Common myeloid progenitor, CD34-positive (primary cell): ENCODE results near the gene SEMA6A.

Experiments
- CTCF ChIA-PET: fragments of 350-600 bp; sonication (Branson Sonifier 250); formaldehyde crosslinking; loops from one replicate; lab custom pipeline; 2021; ENCODE audit warnings: antibody characterized with exemption; lab: Charles Lee
- POLR2A ChIA-PET: fragments of 350-600 bp; sonication (Branson Sonifier 250); formaldehyde crosslinking; loops from one replicate; lab custom pipeline; 2021; ENCODE audit warnings: antibody characterized with exemption; lab: Charles Lee
- DNase-seq, 3 donors: peaks; one replicate each; pipeline versions ENCODE4 v3.0.0 to v3.0.0-alpha.2; 2013
- H3K27ac ChIP-seq, 2 experiments: 1 replicate in 1 of 2; 2 replicates in 1 of 2; pipeline ENCODE4 v1.7.0; 2013; ENCODE audit warnings: inconsistent platforms in 2 of 2, low read length in 2 of 2, mild to moderate bottlenecking in 2 of 2, low read depth in 1 of 2, moderate library complexity in 1 of 2; ENCODE audit not compliant: severe bottlenecking in 2 of 2, insufficient read depth in 1 of 2, poor library complexity in 1 of 2
- H3K27me3 ChIP-seq, 5 experiments: replicated peaks in 2 of 5; 1 replicate in 3 of 5; 2 replicates in 2 of 5; pipeline versions ENCODE4 v1.6.1 to v1.7.0; 2013; ENCODE audit warnings: low read length in 4 of 5, mild to moderate bottlenecking in 2 of 5, moderate library complexity in 2 of 5, inconsistent platforms in 1 of 5; ENCODE audit not compliant: insufficient read depth in 5 of 5, control insufficient read depth in 4 of 5
- H3K36me3 ChIP-seq, 4 experiments: 1 replicate in 2 of 4; 2 replicates in 2 of 4; pipeline versions ENCODE4 v1.6.1 to v1.7.0; 2013; ENCODE audit warnings: low read length in 3 of 4, control low read depth in 1 of 4, mild to moderate bottlenecking in 1 of 4; ENCODE audit not compliant: control insufficient read depth in 4 of 4, insufficient read depth in 4 of 4
- H3K4me1 ChIP-seq, 4 experiments: 1 replicate in 3 of 4; 2 replicates in 1 of 4; pipeline versions ENCODE4 v1.6.1 to v1.7.1; 2013; ENCODE audit warnings: low read length in 3 of 4, mild to moderate bottlenecking in 3 of 4, control low read depth in 1 of 4, inconsistent platforms in 1 of 4, moderate library complexity in 1 of 4; ENCODE audit not compliant: control insufficient read depth in 4 of 4, insufficient read depth in 4 of 4; ENCODE audit errors: control extremely low read depth in 1 of 4
- H3K4me3 ChIP-seq, 7 experiments: 1 replicate in 4 of 7; 2 replicates in 3 of 7; pipeline versions ENCODE4 v1.5.1 to v1.7.0; 2013; ENCODE audit warnings: mild to moderate bottlenecking in 7 of 7, low read length in 6 of 7, moderate library complexity in 6 of 7, inconsistent platforms in 2 of 7, low read depth in 2 of 7, control low read depth in 1 of 7; ENCODE audit not compliant: insufficient read depth in 4 of 7, control insufficient read depth in 1 of 7; ENCODE audit errors: extremely low read depth in 1 of 7
- H3K9me3 ChIP-seq, 5 experiments: 1 replicate in 4 of 5; 2 replicates in 1 of 5; pipeline versions ENCODE4 v1.6.1 to v1.7.1; 2013; ENCODE audit warnings: low read length in 4 of 5, mild to moderate bottlenecking in 2 of 5, inconsistent platforms in 1 of 5, low read depth in 1 of 5, moderate library complexity in 1 of 5; ENCODE audit not compliant: control insufficient read depth in 4 of 5, insufficient read depth in 2 of 5; ENCODE audit errors: control extremely low read depth in 1 of 5
- WGBS: methylation state at CpG from one replicate; pipeline ENCODE4 v1.1.5; 2013; ENCODE audit not compliant: insufficient coverage; 5-methylcytosine and 5-hydroxymethylcytosine counted together

The SEMA6A gene

DNA sequence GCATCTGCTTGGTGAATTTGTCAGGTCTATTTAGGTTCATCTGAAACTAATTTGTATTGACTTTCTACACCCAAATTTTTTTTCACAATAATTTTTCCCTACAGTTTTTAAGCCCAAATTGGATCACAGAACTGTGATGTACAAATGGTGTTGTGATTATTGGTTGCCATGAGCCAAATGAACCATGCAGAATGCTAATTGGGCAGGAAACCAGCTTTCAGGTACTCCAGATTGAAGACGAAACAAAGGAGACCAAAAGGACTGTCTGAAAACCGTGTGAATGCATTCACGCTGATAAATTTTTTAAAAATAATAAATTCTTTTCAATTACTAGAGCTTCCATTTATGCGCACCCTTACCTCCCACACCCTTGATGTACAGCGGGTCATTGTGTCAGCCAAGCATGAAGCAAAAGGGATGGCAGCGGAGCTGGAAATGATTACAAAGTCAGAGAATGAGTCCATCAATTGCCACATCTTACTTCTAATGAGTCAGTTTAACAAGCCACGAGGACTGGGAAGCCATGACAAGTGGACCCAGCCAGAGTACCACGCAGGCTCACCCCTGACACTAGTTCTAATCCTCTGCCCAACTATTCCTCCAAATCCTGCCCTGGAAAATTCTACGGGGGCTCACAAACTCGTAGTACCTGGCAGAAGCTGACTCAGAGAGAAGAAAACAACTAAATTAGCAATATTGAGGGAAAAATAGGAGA lies 66.5 kb downstream of the SEMA6A start:
- H3K4me3 ChIP-seq: no peak overlapping the region
- no peak for DNase-seq
- no peaks in the 10 kb centered on the region for H3K4me1 ChIP-seq
- H3K9me3 ChIP-seq: no peaks in the 10 kb centered on the region
- ChIA-PET CTCF (no interaction called here), POLR2A (interaction anchor here (0.7 kb wide), 1 partner anchor 421 kb away, joined by 3 read pairs; no protein-coding TSS in a partner anchor)
- no peak overlapping the region for H3K27ac ChIP-seq
- peaks cover 0 to 2% (median 0%) of the 10 kb centered on the region in 5 experiments for H3K27me3 ChIP-seq
- 100% methylated on average over 5 of the region's 10 CpGs for WGBS
- no peaks in the 10 kb centered on the region for H3K36me3 ChIP-seq

- CTCF ChIA-PET: no interaction called here
- WGBS: 40% methylated on average over 1 of the region's 3 CpGs
Measured at GRCh38 chr5:116507051-116507537, 67.5 kb downstream of the SEMA6A start.

DNA sequence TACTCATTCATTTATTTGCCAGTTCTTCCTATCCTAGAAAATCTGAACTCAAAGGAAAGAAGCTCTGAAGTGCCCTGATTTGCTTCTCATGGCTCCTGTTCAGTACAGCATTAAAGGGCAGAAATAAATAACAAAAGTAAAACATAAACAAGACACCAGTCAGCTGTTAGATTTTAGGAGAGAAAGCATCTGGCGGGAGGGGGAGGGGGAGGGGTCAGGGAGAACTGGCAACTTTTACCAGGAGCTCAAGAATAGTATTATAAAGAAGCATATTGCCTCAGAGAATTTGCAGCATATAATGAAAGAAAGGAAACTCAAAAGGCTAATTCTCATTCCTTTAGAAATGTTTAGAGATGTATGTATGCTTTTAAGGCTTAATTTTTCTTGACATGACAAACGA lies 68.1 kb downstream of the SEMA6A start:
- Histone ChIP-seq H3K27me3 (peaks cover 0 to 2% (median 0%) of the 10 kb centered on the region in 5 experiments), H3K27ac (no peak overlapping the region), H3K4me1 (no peaks in the 10 kb centered on the region), H3K9me3 (no peaks in the 10 kb centered on the region), H3K36me3 (no peaks in the 10 kb centered on the region), H3K4me3 (no peak overlapping the region)
- ChIA-PET CTCF (no interaction called here), POLR2A (no interaction called here)
- DNase-seq: no peak
- no CpG with 5 or more reads among the region's 2 CpGs for WGBS

More at GRCh38 chr5:116507051-116507537, 67.5 kb downstream of the SEMA6A start:
- Histone ChIP-seq H3K9me3 (no peaks in the 10 kb centered on the region), H3K36me3 (no peaks in the 10 kb centered on the region), H3K27me3 (peaks cover 0 to 2% (median 0%) of the 10 kb centered on the region in 5 experiments), H3K4me3 (no peak overlapping the region), H3K27ac (no peak overlapping the region), H3K4me1 (no peaks in the 10 kb centered on the region)
- no peak for DNase-seq
- POLR2A ChIA-PET: no interaction called here

- no peaks in the 10 kb centered on the region for H3K9me3 ChIP-seq
- H3K4me3 ChIP-seq: no peak overlapping the region
- H3K27me3 ChIP-seq: peaks cover 0 to 2% (median 0%) of the 10 kb centered on the region in 5 experiments
- no peak for DNase-seq
- WGBS: 100% methylated on average over 6 of the region's 8 CpGs
- CTCF ChIA-PET: no interaction called here
- H3K36me3 ChIP-seq: no peaks in the 10 kb centered on the region
- POLR2A ChIA-PET: no interaction called here
- no peak overlapping the region for H3K27ac ChIP-seq
- no peaks in the 10 kb centered on the region for H3K4me1 ChIP-seq
Measured at GRCh38 chr5:116504593-116505166, 69.9 kb downstream of the SEMA6A start.

GRCh38 chr5:116502616-116503015 lies 72.0 kb downstream of the SEMA6A start:
- CTCF ChIA-PET: interaction anchor here (0.6 kb wide), 1 partner anchor 236 kb away, joined by 3 read pairs; no protein-coding TSS in a partner anchor
- Histone ChIP-seq H3K4me3 (no peak overlapping the region), H3K4me1 (no peaks in the 10 kb centered on the region), H3K36me3 (no peaks in the 10 kb centered on the region), H3K27ac (no peak overlapping the region), H3K27me3 (no peaks in the 10 kb centered on the region), H3K9me3 (no peaks in the 10 kb centered on the region)
- POLR2A ChIA-PET: no interaction called here
- no peak for DNase-seq
- WGBS: 100% methylated on average over 2 of the region's 3 CpGs

DNA sequence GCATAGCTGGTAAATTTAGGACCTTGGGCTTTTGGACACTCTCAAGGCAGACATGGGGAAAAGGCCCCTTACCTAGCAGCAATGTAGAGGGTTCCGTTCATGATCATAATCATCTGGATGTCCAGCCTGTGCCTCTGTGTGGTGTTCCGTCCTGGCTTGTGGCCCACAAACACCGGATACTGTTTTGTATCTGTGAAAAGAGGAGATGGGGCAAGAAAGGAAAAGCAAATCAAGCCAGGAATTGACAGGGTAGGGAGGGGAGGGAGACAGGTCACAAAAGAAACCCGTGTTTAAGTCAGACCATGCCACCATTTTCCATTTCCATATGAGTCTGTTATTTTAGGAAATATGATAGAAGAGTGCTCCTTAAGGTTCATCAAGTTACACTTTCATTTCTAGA lies 72.5 kb downstream of the SEMA6A start:
- POLR2A ChIA-PET: no interaction called here
- 100% methylated on average over 3 of the region's 4 CpGs for WGBS
- Histone ChIP-seq H3K9me3 (no peaks in the 10 kb centered on the region), H3K27ac (no peak overlapping the region), H3K27me3 (peaks cover 0 to 2% (median 0%) of the 10 kb centered on the region in 5 experiments), H3K4me3 (no peak overlapping the region), H3K36me3 (no peaks in the 10 kb centered on the region), H3K4me1 (no peaks in the 10 kb centered on the region)
- CTCF ChIA-PET: interaction anchor here (0.6 kb wide), 1 partner anchor 236 kb away, joined by 3 read pairs; no protein-coding TSS in a partner anchor
- no peak for DNase-seq

GRCh38 chr5:116498503-116499048 lies 76.0 kb downstream of the SEMA6A start:
- DNase-seq: no peak
- peaks cover 0 to 2% (median 0%) of the 10 kb centered on the region in 4 experiments for H3K4me1 ChIP-seq
- POLR2A ChIA-PET: no interaction called here
- H3K36me3 ChIP-seq: no peaks in the 10 kb centered on the region
- 95% methylated on average over 2 of the region's 4 CpGs for WGBS
- peaks cover 0 to 24% (median 9%) of the 10 kb centered on the region in 5 experiments for H3K27me3 ChIP-seq
- no peaks in the 10 kb centered on the region for H3K9me3 ChIP-seq
- no peak overlapping the region for H3K4me3 ChIP-seq
- CTCF ChIA-PET: interaction anchor here (0.6 to 4.4 kb wide), 5 partner anchors 89 to 361 kb away, joined by 3 to 36 read pairs (median 3); no protein-coding TSS in a partner anchor
- no peak overlapping the region for H3K27ac ChIP-seq
